Measurements from ENCODE around the gene DIMT1. TPM values are rescaled to one million over a fixed set of nuclear protein-coding genes. Genes with fewer than 3 reads are reported as not detected.

Gene DIMT1
- total and polyA plus RNA-seq, 2 experiments from 2014 or later, result 53.0 to 56.5 TPM

GRCh38 chr5:62450259-62450658, 46.6 kb upstream of the DIMT1 start:
- H3K27ac ChIP-seq (ENCODE audit: low read depth), result no peak overlapping the region
- no peaks in the 10 kb centered on the region; the same call in 2 of the 3 replicates for H3K4me1 Mint-ChIP-seq
- no peaks in the 10 kb centered on the region for H3F3A ChIP-seq (replicated peaks; ENCODE audit: low read depth)
- peaks cover 25% of the 10 kb centered on the region for H3K79me2 ChIP-seq (replicated peaks; ENCODE audit: insufficient read depth)
- no peak for DNase-seq (ENCODE audit: low spot score)
- H3K27me3 ChIP-seq (ENCODE audit: insufficient read depth), result no peaks in the 10 kb centered on the region
- ATAC-seq, result no peak
- no peaks in the 10 kb centered on the region for H4K20me1 ChIP-seq (replicated peaks; ENCODE audit: insufficient read depth)
- H3K9me2 ChIP-seq (ENCODE audit: insufficient read depth), result no peaks in the 10 kb centered on the region
- no peaks in the 10 kb centered on the region for H3K4me1 ChIP-seq (ENCODE audit: insufficient read depth)
- H3K27me3 Mint-ChIP-seq (ENCODE audit: insufficient read depth, low read depth, poor library complexity), result no peaks in the 10 kb centered on the region
- TF ChIP-seq ETS1 (IDR thresholded peaks at IDR 0.05) (no peak), CREB1 (CRISPR knock-in tag; IDR thresholded peaks at IDR 0.05; ENCODE audit: low read depth) (no peak), EZH2 (IDR thresholded peaks at IDR 0.05; ENCODE audit: low read depth, unreplicated experiment) (no peak), JUNB (IDR thresholded peaks at IDR 0.05; ENCODE audit: unreplicated experiment) (no peak), ZNF114 (CRISPR knock-in tag; IDR thresholded peaks at IDR 0.05) (no peak), STAT1 (IDR thresholded peaks at IDR 0.05; ENCODE audit: unreplicated experiment) (no peak), NANOG (IDR thresholded peaks at IDR 0.05; ENCODE audit: borderline replicate concordance) (no peak)
- peaks cover 13% of the 10 kb centered on the region; the same call in 1 of the 2 replicates for H3K36me3 ChIP-seq (ENCODE audit: insufficient read depth)
- H3K36me3 Mint-ChIP-seq (ENCODE audit: low read depth), result peaks cover 42% of the 10 kb centered on the region
- no peak overlapping the region for H3K4me3 Mint-ChIP-seq
- no peak overlapping the region for H3K4me2 ChIP-seq
- no peaks in the 10 kb centered on the region for H3K9me3 Mint-ChIP-seq
- no peak overlapping the region for H3K4me3 ChIP-seq
- no peak overlapping the region for H3K27ac Mint-ChIP-seq
- H2AFZ ChIP-seq, result no peak overlapping the region

- Histone ChIP-seq H3K27me3 (ENCODE audit: insufficient read depth) (no peaks in the 10 kb centered on the region), H3K27ac (ENCODE audit: low read depth) (no peak overlapping the region), H3F3A (replicated peaks; ENCODE audit: low read depth) (no peaks in the 10 kb centered on the region), H3K36me3 (ENCODE audit: insufficient read depth) (peaks cover 13% of the 10 kb centered on the region; the same call in 1 of the 2 replicates), H3K9me2 (ENCODE audit: insufficient read depth) (no peaks in the 10 kb centered on the region), H2AFZ (no peak overlapping the region), H3K4me3 (no peak overlapping the region), H4K20me1 (replicated peaks; ENCODE audit: insufficient read depth) (peaks cover 4% of the 10 kb centered on the region), H3K79me2 (replicated peaks; ENCODE audit: insufficient read depth) (peaks cover 35% of the 10 kb centered on the region), H3K4me2 (no peak overlapping the region), H3K4me1 (ENCODE audit: insufficient read depth) (no peaks in the 10 kb centered on the region)
- H3K36me3 Mint-ChIP-seq (ENCODE audit: low read depth), result peaks cover 42% of the 10 kb centered on the region
- H3K27me3 Mint-ChIP-seq (ENCODE audit: insufficient read depth, low read depth, poor library complexity), result no peaks in the 10 kb centered on the region
- DNase-seq (ENCODE audit: low spot score) (no peak), ATAC-seq (no peak)
- no peak overlapping the region for H3K4me3 Mint-ChIP-seq
- no peaks in the 10 kb centered on the region; the same call in 2 of the 3 replicates for H3K4me1 Mint-ChIP-seq
- no peak overlapping the region for H3K27ac Mint-ChIP-seq
- TF ChIP-seq STAT1 (IDR thresholded peaks at IDR 0.05; ENCODE audit: unreplicated experiment), result no peak
- no peak for TF ChIP-seq REST (IDR thresholded peaks at IDR 0.05; ENCODE audit: unreplicated experiment)
- no peak for TF ChIP-seq POLR2AphosphoS5 (IDR thresholded peaks at IDR 0.05; ENCODE audit: low read depth)
- no peak for TF ChIP-seq ZNF331 (CRISPR knock-in tag; IDR thresholded peaks at IDR 0.05; ENCODE audit: low read depth)
- H3K9me3 Mint-ChIP-seq, result no peaks in the 10 kb centered on the region
Observed at GRCh38 chr5:62448528-62448927, 44.8 kb upstream of the DIMT1 start.
